Esophagus muscularis mucosa (tissue), 3 donors: ENCODE measurements around the gene GALNT2.

ENCODE experiments used
- POLR2A ChIP-seq: fragments of 450-650 bp; IDR thresholded peaks from one replicate; pipeline ENCODE4 v1.6.1; 2017; ENCODE audit warnings: antibody characterized with exemption, moderate library complexity, mild to moderate bottlenecking, low read depth
- TF ChIP-seq, protein P1 (sequence below), 3 experiments: fragments of 200-600 bp in 2 of 3; fragments of 450-650 bp in 1 of 3; sonication (generic) in 2 of 3; IDR thresholded peaks; one replicate each; pipeline ENCODE4 v1.5.1; 2017 to 2019; ENCODE audit warnings: antibody characterized with exemption in 3 of 3, mild to moderate bottlenecking in 2 of 3, moderate library complexity in 1 of 3

DNA sequence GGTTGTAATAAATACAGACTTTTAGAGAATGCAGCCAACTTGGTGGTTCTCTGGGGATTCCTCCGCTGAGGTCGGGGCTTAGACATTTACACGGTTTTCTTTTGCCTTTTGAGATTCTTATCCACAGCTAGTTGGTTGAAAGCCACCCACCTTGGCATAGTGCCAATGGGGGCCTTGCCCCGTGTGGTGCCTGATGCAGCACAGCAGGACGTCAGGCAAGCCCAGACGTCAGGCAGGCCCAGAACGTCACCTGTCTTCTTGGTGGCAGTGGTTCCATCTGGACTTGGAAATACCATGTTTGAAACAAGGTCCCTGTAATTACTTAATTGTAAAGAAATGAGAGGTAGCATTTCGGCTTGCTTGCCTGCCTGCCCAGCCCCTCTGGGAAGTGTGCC lies 78.5 kb downstream of the GALNT2 start:
- TF ChIP-seq, protein P1, sequence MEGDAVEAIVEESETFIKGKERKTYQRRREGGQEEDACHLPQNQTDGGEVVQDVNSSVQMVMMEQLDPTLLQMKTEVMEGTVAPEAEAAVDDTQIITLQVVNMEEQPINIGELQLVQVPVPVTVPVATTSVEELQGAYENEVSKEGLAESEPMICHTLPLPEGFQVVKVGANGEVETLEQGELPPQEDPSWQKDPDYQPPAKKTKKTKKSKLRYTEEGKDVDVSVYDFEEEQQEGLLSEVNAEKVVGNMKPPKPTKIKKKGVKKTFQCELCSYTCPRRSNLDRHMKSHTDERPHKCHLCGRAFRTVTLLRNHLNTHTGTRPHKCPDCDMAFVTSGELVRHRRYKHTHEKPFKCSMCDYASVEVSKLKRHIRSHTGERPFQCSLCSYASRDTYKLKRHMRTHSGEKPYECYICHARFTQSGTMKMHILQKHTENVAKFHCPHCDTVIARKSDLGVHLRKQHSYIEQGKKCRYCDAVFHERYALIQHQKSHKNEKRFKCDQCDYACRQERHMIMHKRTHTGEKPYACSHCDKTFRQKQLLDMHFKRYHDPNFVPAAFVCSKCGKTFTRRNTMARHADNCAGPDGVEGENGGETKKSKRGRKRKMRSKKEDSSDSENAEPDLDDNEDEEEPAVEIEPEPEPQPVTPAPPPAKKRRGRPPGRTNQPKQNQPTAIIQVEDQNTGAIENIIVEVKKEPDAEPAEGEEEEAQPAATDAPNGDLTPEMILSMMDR (IDR thresholded peaks at IDR 0.05), result no peak
- TF ChIP-seq POLR2A, result no peak
